Astrocyte (in vitro differentiated cells and primary cell): Measurements from ENCODE around the gene LIM2. TPM values are rescaled to one million over a fixed set of nuclear protein-coding genes. Genes with fewer than 3 reads are reported as not detected.

Source experiments
- DNase-seq: peaks from one replicate; pipeline ENCODE4 v3.0.0-alpha.2; 2010; ENCODE audit warnings: low read depth
- FAIRE-seq: peaks from 2 replicates; lab custom pipeline; 2011; peaks lifted over from hg19 to GRCh38; lab: Jason Lieb, UNC
- H2AFZ ChIP-seq: 2 replicates; pipeline ENCODE4 v1.6.0; 2012; ENCODE audit warnings: low read depth, low read length, inconsistent platforms
- H3K27ac ChIP-seq: 2 replicates; pipeline ENCODE4 v1.5.1; 2011; ENCODE audit warnings: low read depth, low read length, inconsistent platforms
- H3K27me3 ChIP-seq: 2 replicates; pipeline ENCODE4 v1.6.0; 2011; ENCODE audit warnings: low read length, inconsistent platforms; ENCODE audit not compliant: insufficient read depth
- H3K36me3 ChIP-seq: 2 replicates; pipeline ENCODE4 v1.5.1; 2011; ENCODE audit warnings: low read length, inconsistent platforms; ENCODE audit not compliant: insufficient read depth
- H3K4me1 ChIP-seq: 2 replicates; pipeline ENCODE4 v1.5.1; 2011; ENCODE audit warnings: low read length, inconsistent platforms; ENCODE audit not compliant: insufficient read depth
- H3K4me2 ChIP-seq: 2 replicates; pipeline ENCODE4 v1.6.0; 2012; ENCODE audit warnings: low read length, inconsistent platforms
- H3K4me3 ChIP-seq: 2 replicates; pipeline ENCODE4 v1.5.1; 2011; ENCODE audit warnings: low read depth, mild to moderate bottlenecking, low read length, inconsistent platforms; ENCODE audit not compliant: insufficient read depth
- H3K79me2 ChIP-seq: 2 replicates; pipeline ENCODE4 v1.6.0; 2012; ENCODE audit warnings: mild to moderate bottlenecking, low read length, inconsistent platforms; ENCODE audit not compliant: insufficient read depth
- H3K9ac ChIP-seq: 2 replicates; pipeline ENCODE4 v1.6.0; 2012; ENCODE audit warnings: mild to moderate bottlenecking, low read length, inconsistent platforms
- H3K9me3 ChIP-seq: 2 replicates; pipeline ENCODE4 v1.5.1; 2012; ENCODE audit warnings: low read depth, mild to moderate bottlenecking, low read length, inconsistent platforms; ENCODE audit not compliant: insufficient read depth
- H4K20me1 ChIP-seq: 2 replicates; pipeline ENCODE4 v1.6.0; 2012; ENCODE audit warnings: low read length, inconsistent platforms; ENCODE audit not compliant: insufficient read depth
- H3K27ac Mint-ChIP-seq: one replicate; pipeline ENCODE4 v1.8.0; 2021; ENCODE audit warnings: mild to moderate bottlenecking, mixed read lengths; ENCODE audit not compliant: unreplicated experiment
- H3K27me3 Mint-ChIP-seq: one replicate; pipeline ENCODE4 v1.8.0; 2021; ENCODE audit warnings: low read depth, mixed read lengths; ENCODE audit not compliant: unreplicated experiment
- H3K36me3 Mint-ChIP-seq: one replicate; pipeline ENCODE4 v1.8.0; 2021; ENCODE audit warnings: low read depth, mixed read lengths; ENCODE audit not compliant: unreplicated experiment
- H3K4me1 Mint-ChIP-seq: one replicate; pipeline ENCODE4 v1.8.0; 2021; ENCODE audit warnings: low read depth, mixed read lengths; ENCODE audit not compliant: unreplicated experiment
- H3K4me3 Mint-ChIP-seq: one replicate; pipeline ENCODE4 v1.8.0; 2021; ENCODE audit warnings: mild to moderate bottlenecking, moderate library complexity, mixed read lengths; ENCODE audit not compliant: unreplicated experiment
- H3K9me3 Mint-ChIP-seq: one replicate; pipeline ENCODE4 v1.8.0; 2021; ENCODE audit warnings: mild to moderate bottlenecking, mixed read lengths; ENCODE audit not compliant: unreplicated experiment
- EZH2 ChIP-seq: IDR thresholded peaks from 2 replicates; pipeline ENCODE4 v1.6.1; 2012; ENCODE audit warnings: mild to moderate bottlenecking, low read length, inconsistent platforms; ENCODE audit not compliant: insufficient read depth
- total RNA-seq: library from RNA; stranded (reverse); gene quantifications from 2 replicates; pipeline ENCODE4 v1.2.1, GENCODE V29; 2021
- TF ChIP-seq, protein P1 (sequence below): IDR thresholded peaks from 2 replicates; pipeline ENCODE4 v1.5.1; 2011; ENCODE audit warnings: low read depth, mild to moderate bottlenecking, inconsistent platforms, low read length, moderate library complexity; ENCODE audit not compliant: insufficient read depth

LIM2 gene
- total RNA-seq, 1 donor from 2014 or later = not detected

DNA sequence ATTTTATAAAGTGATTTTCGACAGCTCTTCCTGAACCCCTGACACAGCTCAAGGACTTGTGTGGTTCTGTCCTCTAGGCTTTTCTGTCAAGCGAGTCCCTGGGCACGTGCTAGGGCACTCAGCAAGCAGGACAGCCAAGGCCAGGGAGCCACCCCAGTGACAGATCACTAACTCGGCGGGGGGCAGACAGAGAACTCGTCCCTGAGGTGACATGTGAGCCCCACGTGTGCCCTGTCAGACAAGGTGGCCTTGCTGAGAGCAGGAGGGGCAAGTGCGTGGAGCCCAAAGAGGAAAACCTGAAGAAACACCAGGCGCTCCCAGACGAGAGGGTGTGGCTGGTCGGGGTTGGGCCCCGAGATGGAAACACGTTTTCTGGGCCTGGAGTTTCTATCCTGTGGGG is 26.5 kb downstream of the LIM2 start:
- Histone ChIP-seq H3K4me3 (no peak overlapping the region), H3K27ac (no peak overlapping the region), H3K4me1 (peaks cover 31% of the 10 kb centered on the region), H2AFZ (no peak overlapping the region), H3K27me3 (no peaks in the 10 kb centered on the region), H3K4me2 (no peak overlapping the region), H3K9me3 (no peaks in the 10 kb centered on the region), H4K20me1 (peaks cover 9% of the 10 kb centered on the region), H3K9ac (no peak overlapping the region), H3K36me3 (no peaks in the 10 kb centered on the region), H3K79me2 (peaks cover 17% of the 10 kb centered on the region)
- H3K4me1 Mint-ChIP-seq = peaks cover 26% of the 10 kb centered on the region
- no peaks in the 10 kb centered on the region for H3K9me3 Mint-ChIP-seq
- peaks cover 4% of the 10 kb centered on the region for H3K36me3 Mint-ChIP-seq
- H3K27me3 Mint-ChIP-seq = no peaks in the 10 kb centered on the region
- DNase-seq (no peak), FAIRE-seq (no peak)
- no peak overlapping the region for H3K27ac Mint-ChIP-seq
- H3K4me3 Mint-ChIP-seq = no peak overlapping the region
- TF ChIP-seq EZH2 = no peak
- TF ChIP-seq, protein P1, sequence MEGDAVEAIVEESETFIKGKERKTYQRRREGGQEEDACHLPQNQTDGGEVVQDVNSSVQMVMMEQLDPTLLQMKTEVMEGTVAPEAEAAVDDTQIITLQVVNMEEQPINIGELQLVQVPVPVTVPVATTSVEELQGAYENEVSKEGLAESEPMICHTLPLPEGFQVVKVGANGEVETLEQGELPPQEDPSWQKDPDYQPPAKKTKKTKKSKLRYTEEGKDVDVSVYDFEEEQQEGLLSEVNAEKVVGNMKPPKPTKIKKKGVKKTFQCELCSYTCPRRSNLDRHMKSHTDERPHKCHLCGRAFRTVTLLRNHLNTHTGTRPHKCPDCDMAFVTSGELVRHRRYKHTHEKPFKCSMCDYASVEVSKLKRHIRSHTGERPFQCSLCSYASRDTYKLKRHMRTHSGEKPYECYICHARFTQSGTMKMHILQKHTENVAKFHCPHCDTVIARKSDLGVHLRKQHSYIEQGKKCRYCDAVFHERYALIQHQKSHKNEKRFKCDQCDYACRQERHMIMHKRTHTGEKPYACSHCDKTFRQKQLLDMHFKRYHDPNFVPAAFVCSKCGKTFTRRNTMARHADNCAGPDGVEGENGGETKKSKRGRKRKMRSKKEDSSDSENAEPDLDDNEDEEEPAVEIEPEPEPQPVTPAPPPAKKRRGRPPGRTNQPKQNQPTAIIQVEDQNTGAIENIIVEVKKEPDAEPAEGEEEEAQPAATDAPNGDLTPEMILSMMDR = no peak

DNA sequence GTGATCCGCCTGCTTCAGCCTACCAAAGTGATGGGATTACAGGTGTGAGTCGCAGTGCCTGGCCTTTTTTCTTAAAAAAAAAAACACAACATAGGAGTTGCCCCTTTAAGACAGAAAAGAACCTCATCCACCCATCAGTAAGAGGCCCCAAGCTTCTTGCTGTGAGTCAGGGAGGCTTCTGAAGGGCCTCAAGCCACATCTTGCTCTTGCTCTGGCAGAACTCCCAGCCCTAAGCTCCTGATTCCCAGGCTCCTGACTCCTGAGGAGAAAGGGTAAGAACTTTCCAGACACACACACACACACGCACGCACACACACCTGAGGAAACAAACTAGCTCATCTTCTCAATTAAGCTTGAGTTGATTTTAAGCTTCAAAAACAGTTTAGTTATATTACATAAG is 28.5 kb downstream of the LIM2 start:
- peak overlapping the region; percentile 43 for H3K9ac ChIP-seq
- FAIRE-seq (no peak), DNase-seq (peak; percentile 90)
- no peaks in the 10 kb centered on the region for H3K36me3 ChIP-seq
- H3K4me2 ChIP-seq = peak overlapping the region; percentile 12
- H3K79me2 ChIP-seq = peaks cover 8% of the 10 kb centered on the region
- peaks cover 25% of the 10 kb centered on the region for H3K4me1 Mint-ChIP-seq
- H3K4me3 Mint-ChIP-seq = no peak overlapping the region
- H4K20me1 ChIP-seq = peaks cover 9% of the 10 kb centered on the region
- H2AFZ ChIP-seq = no peak overlapping the region
- no peaks in the 10 kb centered on the region for H3K27me3 ChIP-seq
- H3K36me3 Mint-ChIP-seq = peaks cover 6% of the 10 kb centered on the region
- peaks cover 24% of the 10 kb centered on the region for H3K4me1 ChIP-seq
- peak overlapping the region; percentile 68 for H3K27ac Mint-ChIP-seq
- peak overlapping the region; percentile 48 for H3K27ac ChIP-seq
- TF ChIP-seq EZH2 = no peak
- TF ChIP-seq, protein P1 = no peak
- H3K27me3 Mint-ChIP-seq = no peaks in the 10 kb centered on the region
- H3K9me3 Mint-ChIP-seq = no peaks in the 10 kb centered on the region
- H3K9me3 ChIP-seq = no peaks in the 10 kb centered on the region
- H3K4me3 ChIP-seq = no peak overlapping the region

- Mint-ChIP-seq H3K9me3 (no peaks in the 10 kb centered on the region), H3K36me3 (peaks cover 6% of the 10 kb centered on the region), H3K4me1 (peaks cover 16% of the 10 kb centered on the region), H3K4me3 (no peak overlapping the region), H3K27me3 (no peaks in the 10 kb centered on the region), H3K27ac (no peak overlapping the region)
- H3K4me2 ChIP-seq = no peak overlapping the region
- no peaks in the 10 kb centered on the region for H3K36me3 ChIP-seq
- DNase-seq = no peak
- no peak overlapping the region for H3K9ac ChIP-seq
- peaks cover 23% of the 10 kb centered on the region for H3K4me1 ChIP-seq
- no peaks in the 10 kb centered on the region for H3K9me3 ChIP-seq
- H2AFZ ChIP-seq = no peak overlapping the region
- H3K27me3 ChIP-seq = no peaks in the 10 kb centered on the region
- no peak for TF ChIP-seq EZH2
- TF ChIP-seq, protein P1 = no peak
- no peak overlapping the region for H3K27ac ChIP-seq
- H3K4me3 ChIP-seq = no peak overlapping the region
- peaks cover 9% of the 10 kb centered on the region for H4K20me1 ChIP-seq
- no peak for FAIRE-seq
- no peaks in the 10 kb centered on the region for H3K79me2 ChIP-seq
Observed at GRCh38 chr19:51357952-51358351, 29.8 kb downstream of the LIM2 start.
